Measurements from ENCODE around the gene MRPS27.

The MRPS27 gene

GRCh38 chr5:72225741-72226140 lies 94.3 kb downstream of the MRPS27 start:
- no peak for DNase-seq

- DNase-seq, result no peak
These were observed 95.0 kb downstream of the MRPS27 start for GRCh38 chr5:72224946-72225463.

- no peak for DNase-seq
These were observed 96.7 kb downstream of the MRPS27 start for GRCh38 chr5:72223371-72223770.

- DNase-seq, result no peak
These were observed 97.5 kb downstream of the MRPS27 start for GRCh38 chr5:72222521-72222920.

- no peak for DNase-seq
These were observed 98.5 kb downstream of the MRPS27 start for GRCh38 chr5:72221541-72221940.

GRCh38 chr5:72221099-72221498 lies 98.9 kb downstream of the MRPS27 start:
- no peak for DNase-seq

- no peak for DNase-seq
These were observed 103.3 kb downstream of the MRPS27 start for GRCh38 chr5:72216756-72217155.

GRCh38 chr5:72214168-72214567 lies 105.9 kb downstream of the MRPS27 start:
- DNase-seq, result no peak

GRCh38 chr5:72213482-72213881 lies 106.6 kb downstream of the MRPS27 start:
- no peak for DNase-seq

GRCh38 chr5:72212171-72212570 lies 107.9 kb downstream of the MRPS27 start:
- DNase-seq, result no peak

- DNase-seq, result no peak
These were observed 109.0 kb downstream of the MRPS27 start for GRCh38 chr5:72210888-72211678.

GRCh38 chr5:72209147-72210115 lies 110.6 kb downstream of the MRPS27 start:
- DNase-seq, result no peak

GRCh38 chr5:72208324-72208926 lies 111.6 kb downstream of the MRPS27 start:
- no peak for DNase-seq

- no peak for DNase-seq
These were observed 113.0 kb downstream of the MRPS27 start for GRCh38 chr5:72206994-72207393.

GRCh38 chr5:72206160-72206559 lies 113.9 kb downstream of the MRPS27 start:
- no peak for DNase-seq

- no peak for DNase-seq
These were observed 114.5 kb downstream of the MRPS27 start for GRCh38 chr5:72205431-72206009.

- no peak for DNase-seq
These were observed 115.1 kb downstream of the MRPS27 start for GRCh38 chr5:72204946-72205345.

- DNase-seq, result no peak
These were observed 116.7 kb downstream of the MRPS27 start for GRCh38 chr5:72203251-72203845.

GRCh38 chr5:72202331-72202825 lies 117.7 kb downstream of the MRPS27 start:
- DNase-seq, result no peak

GRCh38 chr5:72199681-72200080 lies 120.4 kb downstream of the MRPS27 start:
- no peak for DNase-seq

- no peak for DNase-seq
These were observed 122.6 kb downstream of the MRPS27 start for GRCh38 chr5:72197393-72197792.

- DNase-seq, result no peak
These were observed 124.5 kb downstream of the MRPS27 start for GRCh38 chr5:72195581-72195980.
